ENCODE measurements around the gene ZPBP2.

DNA sequence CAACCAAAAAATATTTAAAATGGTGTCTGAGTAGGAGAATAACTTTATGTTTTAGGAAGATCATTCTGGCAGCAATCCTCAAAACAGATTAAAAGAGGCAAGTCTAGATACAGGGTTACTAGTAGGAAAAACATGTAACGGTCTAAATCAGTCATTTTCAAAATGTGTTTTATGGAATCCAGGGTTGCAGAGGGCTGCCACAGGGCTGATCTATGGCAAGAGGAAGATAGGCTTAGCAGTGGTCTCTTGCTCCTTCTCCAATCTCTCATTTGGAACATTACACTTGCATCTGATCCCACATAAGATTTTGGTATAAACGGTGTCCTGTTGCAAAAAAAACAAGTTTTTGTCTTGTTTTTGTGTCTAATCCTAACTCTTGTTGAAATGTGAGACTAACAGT, 13.1 kb upstream of the ZPBP2 start:
- TF ChIP-seq YY1 (IDR thresholded peaks at IDR 0.05; ENCODE audit: insufficient read depth, insufficient read length) (no peak), SUZ12 (IDR thresholded peaks at IDR 0.05; ENCODE audit: extremely low read depth, insufficient read depth, insufficient read length) (no peak), ZNF274 (IDR thresholded peaks at IDR 0.05; ENCODE audit: low read depth, low read length) (no peak)
